ENCODE data around the gene FNDC3B. TPM values are rescaled to one million over a fixed set of nuclear protein-coding genes. Genes with fewer than 3 reads are reported as not detected.

FNDC3B gene
- total and polyA plus RNA-seq, 2 donors (not counting 1 experiment from before 2014, with no cell fraction given) = 1.2 to 9.2 TPM

- intact Hi-C loops (cut with micrococcal nuclease) = loop anchor here (1.0 kb wide), 1 partner anchor 68 kb away; the partner anchor contains the start of gene FNDC3B
- CTCF ChIA-PET = interaction anchor here (0.8 to 1.7 kb wide), 3 partner anchors 34 to 68 kb away, joined by 3 to 5 read pairs (median 4); partner anchors contain the start of gene FNDC3B
- peaks cover 33% of the 10 kb centered on the region for H3K4me1 Mint-ChIP-seq
Measured at GRCh38 chr3:172106989-172107388, 67.6 kb downstream of the FNDC3B start.

GRCh38 chr3:172107403-172107802, 68.0 kb downstream of the FNDC3B start:
- peak overlapping the region; percentile 24 for H3K9ac ChIP-seq (ENCODE audit: low read length)
- H3K4me3 Mint-ChIP-seq = peak overlapping the region; percentile 71

More at GRCh38 chr3:172106989-172107388, 67.6 kb downstream of the FNDC3B start:
- no peak overlapping the region for H3K27ac ChIP-seq (ENCODE audit: low read length in 2 of 2)
- no peaks in the 10 kb centered on the region for H3K36me3 ChIP-seq (replicated peaks in 1 of 2; ENCODE audit: control extremely low read depth in 1 of 2, control insufficient read depth in 1 of 2, extremely low read depth in 1 of 2, insufficient read depth in 2 of 2, low read length in 1 of 2)
- ATAC-seq (ENCODE audit: low read depth) (peak; percentile 73), DNase-seq (peak; percentile 75)
- Mint-ChIP-seq H3K9me3 (ENCODE audit: insufficient read depth) (no peaks in the 10 kb centered on the region), H3K4me3 (peak overlapping the region; percentile 71), H3K27ac (peak overlapping the region; percentile 43), H3K27me3 (peaks cover 71% of the 10 kb centered on the region)
- peaks cover 0 to 57% (median 52%) of the 10 kb centered on the region in 4 experiments for H3K27me3 ChIP-seq (replicated peaks in 1 of 4; ENCODE audit: control extremely low read depth in 1 of 4, control insufficient read depth in 3 of 4, insufficient read depth in 4 of 4, low read length in 3 of 4)
- TF ChIP-seq, protein P1, sequence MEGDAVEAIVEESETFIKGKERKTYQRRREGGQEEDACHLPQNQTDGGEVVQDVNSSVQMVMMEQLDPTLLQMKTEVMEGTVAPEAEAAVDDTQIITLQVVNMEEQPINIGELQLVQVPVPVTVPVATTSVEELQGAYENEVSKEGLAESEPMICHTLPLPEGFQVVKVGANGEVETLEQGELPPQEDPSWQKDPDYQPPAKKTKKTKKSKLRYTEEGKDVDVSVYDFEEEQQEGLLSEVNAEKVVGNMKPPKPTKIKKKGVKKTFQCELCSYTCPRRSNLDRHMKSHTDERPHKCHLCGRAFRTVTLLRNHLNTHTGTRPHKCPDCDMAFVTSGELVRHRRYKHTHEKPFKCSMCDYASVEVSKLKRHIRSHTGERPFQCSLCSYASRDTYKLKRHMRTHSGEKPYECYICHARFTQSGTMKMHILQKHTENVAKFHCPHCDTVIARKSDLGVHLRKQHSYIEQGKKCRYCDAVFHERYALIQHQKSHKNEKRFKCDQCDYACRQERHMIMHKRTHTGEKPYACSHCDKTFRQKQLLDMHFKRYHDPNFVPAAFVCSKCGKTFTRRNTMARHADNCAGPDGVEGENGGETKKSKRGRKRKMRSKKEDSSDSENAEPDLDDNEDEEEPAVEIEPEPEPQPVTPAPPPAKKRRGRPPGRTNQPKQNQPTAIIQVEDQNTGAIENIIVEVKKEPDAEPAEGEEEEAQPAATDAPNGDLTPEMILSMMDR (IDR thresholded peaks at IDR 0.05) = no peak
- TF ChIP-seq EZH2 (IDR thresholded peaks at IDR 0.05; ENCODE audit: borderline replicate concordance, insufficient read depth, low read depth, low read length, poor library complexity, severe bottlenecking) = no peak
- no peak overlapping the region for H2AFZ ChIP-seq (ENCODE audit: insufficient read depth, low read depth, low read length, poor library complexity, severe bottlenecking)
- POLR2A ChIA-PET = no interaction called here
- 0% methylated on average over 7 of the region's 7 CpGs for WGBS (ENCODE audit: insufficient coverage)
- no peaks in the 10 kb centered on the region for H3K79me2 ChIP-seq (ENCODE audit: control insufficient read depth, insufficient read depth, low read length)
- H4K20me1 ChIP-seq (ENCODE audit: control insufficient read depth, insufficient read depth, low read length, poor library complexity, severe bottlenecking) = peaks cover 5% of the 10 kb centered on the region
- H3K9me3 ChIP-seq (ENCODE audit: control extremely low read depth in 1 of 3, control insufficient read depth in 2 of 3, insufficient read depth in 1 of 3, low read length in 2 of 3) = no peaks in the 10 kb centered on the region
- H3K9ac ChIP-seq (ENCODE audit: low read length) = peak overlapping the region; percentile 24
- peak overlapping the region in 1 of 5 experiments; percentile 31 for H3K4me3 ChIP-seq (ENCODE audit: control extremely low read depth in 1 of 5, extremely low read depth in 1 of 5, insufficient read depth in 1 of 5, low read depth in 2 of 5, low read length in 4 of 5)
- peak overlapping the region; percentile 59 for H3K4me2 ChIP-seq (replicated peaks; ENCODE audit: low read depth, low read length, poor library complexity, severe bottlenecking)
- peaks cover 27 to 32% of the 10 kb centered on the region in 2 donors for H3K4me1 ChIP-seq (ENCODE audit: control insufficient read depth in 2 of 2, insufficient read depth in 2 of 2, low read length in 2 of 2)

More at GRCh38 chr3:172107403-172107802, 68.0 kb downstream of the FNDC3B start:
- H3K4me1 ChIP-seq (ENCODE audit: control insufficient read depth in 2 of 2, insufficient read depth in 2 of 2, low read length in 2 of 2) = peaks cover 23 to 27% of the 10 kb centered on the region in 2 donors
- peak overlapping the region; percentile 43 for H3K27ac Mint-ChIP-seq
- no peak overlapping the region for H2AFZ ChIP-seq (ENCODE audit: insufficient read depth, low read depth, low read length, poor library complexity, severe bottlenecking)
- H3K4me3 ChIP-seq (ENCODE audit: control extremely low read depth in 1 of 5, extremely low read depth in 1 of 5, insufficient read depth in 1 of 5, low read depth in 2 of 5, low read length in 4 of 5) = peak overlapping the region in 1 of 5 experiments; percentile 31
- WGBS (ENCODE audit: insufficient coverage) = 0% methylated on average over 2 of the region's 4 CpGs
- H3K4me2 ChIP-seq (replicated peaks; ENCODE audit: low read depth, low read length, poor library complexity, severe bottlenecking) = peak overlapping the region; percentile 59
- no peak for TF ChIP-seq EZH2 (IDR thresholded peaks at IDR 0.05; ENCODE audit: borderline replicate concordance, insufficient read depth, low read depth, low read length, poor library complexity, severe bottlenecking)
- TF ChIP-seq, protein P1 (IDR thresholded peaks at IDR 0.05) = no peak
- POLR2A ChIA-PET = no interaction called here
- peaks cover 0 to 57% (median 52%) of the 10 kb centered on the region in 4 experiments for H3K27me3 ChIP-seq (replicated peaks in 1 of 4; ENCODE audit: control extremely low read depth in 1 of 4, control insufficient read depth in 3 of 4, insufficient read depth in 4 of 4, low read length in 3 of 4)
- no peaks in the 10 kb centered on the region for H3K79me2 ChIP-seq (ENCODE audit: control insufficient read depth, insufficient read depth, low read length)
- intact Hi-C loops (cut with micrococcal nuclease) = loop anchor here (1.0 kb wide), 1 partner anchor 68 kb away; the partner anchor contains the start of gene FNDC3B
- H3K4me1 Mint-ChIP-seq = peaks cover 28% of the 10 kb centered on the region
- peak; percentile 64 for DNase-seq
- H3K9me3 ChIP-seq (ENCODE audit: control extremely low read depth in 1 of 3, control insufficient read depth in 2 of 3, insufficient read depth in 1 of 3, low read length in 2 of 3) = no peaks in the 10 kb centered on the region
- H4K20me1 ChIP-seq (ENCODE audit: control insufficient read depth, insufficient read depth, low read length, poor library complexity, severe bottlenecking) = peaks cover 5% of the 10 kb centered on the region
- H3K9me3 Mint-ChIP-seq (ENCODE audit: insufficient read depth) = no peaks in the 10 kb centered on the region
- no peaks in the 10 kb centered on the region for H3K36me3 ChIP-seq (replicated peaks in 1 of 2; ENCODE audit: control extremely low read depth in 1 of 2, control insufficient read depth in 1 of 2, extremely low read depth in 1 of 2, insufficient read depth in 2 of 2, low read length in 1 of 2)
- H3K27ac ChIP-seq (ENCODE audit: low read length in 2 of 2) = no peak overlapping the region
- CTCF ChIA-PET = interaction anchor here (0.6 to 1.7 kb wide), 4 partner anchors 34 to 221 kb away, joined by 3 to 5 read pairs (median 4); partner anchors contain the start of gene FNDC3B
- peak; percentile 62 for ATAC-seq (ENCODE audit: low read depth)
- H3K27me3 Mint-ChIP-seq = peaks cover 71% of the 10 kb centered on the region

Data from B cell (primary cell).